ENCODE results near the gene SLC16A12.

DNA sequence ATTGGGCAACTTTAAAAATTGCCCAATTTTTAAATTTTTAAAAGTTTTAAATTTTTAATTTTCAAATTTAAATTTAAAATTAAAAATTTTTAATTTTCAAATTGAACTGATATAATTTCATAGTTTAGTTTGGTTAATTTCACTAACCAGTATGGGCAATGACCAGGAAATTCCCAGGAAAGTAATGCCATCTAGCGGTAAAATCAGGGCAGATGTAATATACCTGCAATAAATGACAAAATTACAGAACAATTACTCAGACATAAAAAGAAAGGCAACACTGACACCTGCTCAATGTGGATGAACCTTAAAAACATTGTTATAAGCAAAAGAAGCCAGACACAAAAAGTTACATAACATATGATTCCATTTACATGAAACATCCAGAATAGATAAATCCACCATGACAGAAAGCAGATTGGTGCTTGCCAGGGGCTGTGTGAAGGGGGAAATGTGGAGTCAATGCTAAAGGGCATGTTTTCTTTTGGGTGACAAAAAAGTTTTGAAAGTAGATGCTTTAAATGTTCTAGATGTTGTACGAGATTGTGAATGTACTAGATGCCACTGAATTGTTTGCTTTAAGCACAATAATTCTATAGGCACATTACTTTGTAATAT, 28.6 kb upstream of the SLC16A12 start:
- TF ChIP-seq ZNF512 (CRISPR knock-in tag; IDR thresholded peaks at IDR 0.05; ENCODE audit: borderline replicate concordance), result no peak
- no peak for TF ChIP-seq ELF4 (CRISPR knock-in tag; IDR thresholded peaks at IDR 0.05; ENCODE audit: low read depth)
- TF ChIP-seq, protein P1, sequence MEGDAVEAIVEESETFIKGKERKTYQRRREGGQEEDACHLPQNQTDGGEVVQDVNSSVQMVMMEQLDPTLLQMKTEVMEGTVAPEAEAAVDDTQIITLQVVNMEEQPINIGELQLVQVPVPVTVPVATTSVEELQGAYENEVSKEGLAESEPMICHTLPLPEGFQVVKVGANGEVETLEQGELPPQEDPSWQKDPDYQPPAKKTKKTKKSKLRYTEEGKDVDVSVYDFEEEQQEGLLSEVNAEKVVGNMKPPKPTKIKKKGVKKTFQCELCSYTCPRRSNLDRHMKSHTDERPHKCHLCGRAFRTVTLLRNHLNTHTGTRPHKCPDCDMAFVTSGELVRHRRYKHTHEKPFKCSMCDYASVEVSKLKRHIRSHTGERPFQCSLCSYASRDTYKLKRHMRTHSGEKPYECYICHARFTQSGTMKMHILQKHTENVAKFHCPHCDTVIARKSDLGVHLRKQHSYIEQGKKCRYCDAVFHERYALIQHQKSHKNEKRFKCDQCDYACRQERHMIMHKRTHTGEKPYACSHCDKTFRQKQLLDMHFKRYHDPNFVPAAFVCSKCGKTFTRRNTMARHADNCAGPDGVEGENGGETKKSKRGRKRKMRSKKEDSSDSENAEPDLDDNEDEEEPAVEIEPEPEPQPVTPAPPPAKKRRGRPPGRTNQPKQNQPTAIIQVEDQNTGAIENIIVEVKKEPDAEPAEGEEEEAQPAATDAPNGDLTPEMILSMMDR (IDR thresholded peaks at IDR 0.05), result peak; percentile 40; the same call in 1 of the 2 replicates
- TF ChIP-seq CREB1 (CRISPR knock-in tag; IDR thresholded peaks at IDR 0.05), result no peak
- TF ChIP-seq SMAD3 (CRISPR knock-in tag; IDR thresholded peaks at IDR 0.05; ENCODE audit: borderline replicate concordance), result no peak
- TF ChIP-seq, protein P2, sequence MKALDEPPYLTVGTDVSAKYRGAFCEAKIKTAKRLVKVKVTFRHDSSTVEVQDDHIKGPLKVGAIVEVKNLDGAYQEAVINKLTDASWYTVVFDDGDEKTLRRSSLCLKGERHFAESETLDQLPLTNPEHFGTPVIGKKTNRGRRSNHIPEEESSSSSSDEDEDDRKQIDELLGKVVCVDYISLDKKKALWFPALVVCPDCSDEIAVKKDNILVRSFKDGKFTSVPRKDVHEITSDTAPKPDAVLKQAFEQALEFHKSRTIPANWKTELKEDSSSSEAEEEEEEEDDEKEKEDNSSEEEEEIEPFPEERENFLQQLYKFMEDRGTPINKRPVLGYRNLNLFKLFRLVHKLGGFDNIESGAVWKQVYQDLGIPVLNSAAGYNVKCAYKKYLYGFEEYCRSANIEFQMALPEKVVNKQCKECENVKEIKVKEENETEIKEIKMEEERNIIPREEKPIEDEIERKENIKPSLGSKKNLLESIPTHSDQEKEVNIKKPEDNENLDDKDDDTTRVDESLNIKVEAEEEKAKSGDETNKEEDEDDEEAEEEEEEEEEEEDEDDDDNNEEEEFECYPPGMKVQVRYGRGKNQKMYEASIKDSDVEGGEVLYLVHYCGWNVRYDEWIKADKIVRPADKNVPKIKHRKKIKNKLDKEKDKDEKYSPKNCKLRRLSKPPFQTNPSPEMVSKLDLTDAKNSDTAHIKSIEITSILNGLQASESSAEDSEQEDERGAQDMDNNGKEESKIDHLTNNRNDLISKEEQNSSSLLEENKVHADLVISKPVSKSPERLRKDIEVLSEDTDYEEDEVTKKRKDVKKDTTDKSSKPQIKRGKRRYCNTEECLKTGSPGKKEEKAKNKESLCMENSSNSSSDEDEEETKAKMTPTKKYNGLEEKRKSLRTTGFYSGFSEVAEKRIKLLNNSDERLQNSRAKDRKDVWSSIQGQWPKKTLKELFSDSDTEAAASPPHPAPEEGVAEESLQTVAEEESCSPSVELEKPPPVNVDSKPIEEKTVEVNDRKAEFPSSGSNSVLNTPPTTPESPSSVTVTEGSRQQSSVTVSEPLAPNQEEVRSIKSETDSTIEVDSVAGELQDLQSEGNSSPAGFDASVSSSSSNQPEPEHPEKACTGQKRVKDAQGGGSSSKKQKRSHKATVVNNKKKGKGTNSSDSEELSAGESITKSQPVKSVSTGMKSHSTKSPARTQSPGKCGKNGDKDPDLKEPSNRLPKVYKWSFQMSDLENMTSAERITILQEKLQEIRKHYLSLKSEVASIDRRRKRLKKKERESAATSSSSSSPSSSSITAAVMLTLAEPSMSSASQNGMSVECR (CRISPR knock-in tag; IDR thresholded peaks at IDR 0.05; ENCODE audit: borderline replicate concordance), result no peak
- TF ChIP-seq EMX1 (CRISPR knock-in tag; IDR thresholded peaks at IDR 0.05), result no peak
- no peak for TF ChIP-seq SP1 (CRISPR knock-in tag; conservative IDR thresholded peaks at IDR 0.05)
- no peak for TF ChIP-seq TCF7 (CRISPR knock-in tag; IDR thresholded peaks at IDR 0.05; ENCODE audit: low read depth)
- no peak for TF ChIP-seq NR3C1 (CRISPR knock-in tag; conservative IDR thresholded peaks at IDR 0.05; ENCODE audit: low read depth)
- TF ChIP-seq ZBTB21 (CRISPR knock-in tag; IDR thresholded peaks at IDR 0.05; ENCODE audit: borderline replicate concordance), result no peak
- no peak for TF ChIP-seq CREM (CRISPR knock-in tag; IDR thresholded peaks at IDR 0.05)
